ENCODE results near the gene IL3RA.

IL3RA gene

GRCh38 chrX:1386338-1387127 lies 49.9 kb downstream of the IL3RA start:
- H3K4me3 ChIP-seq (ENCODE audit: low read depth in 1 of 2, low read length in 2 of 2) = no peak overlapping the region
- no peaks in the 10 kb centered on the region for H3K9me3 ChIP-seq (ENCODE audit: control insufficient read depth in 1 of 2, low read length in 2 of 2)
- peaks cover 3 to 42% of the 10 kb centered on the region in 2 donors for H3K4me1 ChIP-seq (ENCODE audit: control insufficient read depth in 1 of 2, insufficient read depth in 2 of 2, low read length in 2 of 2)
- H3K27me3 ChIP-seq (ENCODE audit: low read depth, low read length) = no peaks in the 10 kb centered on the region
- peaks cover 37 to 70% of the 10 kb centered on the region in 2 donors for H3K36me3 ChIP-seq (ENCODE audit: control insufficient read depth in 1 of 2, insufficient read depth in 2 of 2, low read length in 2 of 2)
- H3K27ac ChIP-seq (ENCODE audit: low read length) = no peak overlapping the region

- H3K9me3 ChIP-seq (ENCODE audit: control insufficient read depth in 1 of 2, low read length in 2 of 2) = no peaks in the 10 kb centered on the region
- no peaks in the 10 kb centered on the region for H3K27me3 ChIP-seq (ENCODE audit: low read depth, low read length)
- no peak overlapping the region for H3K4me3 ChIP-seq (ENCODE audit: low read depth in 1 of 2, low read length in 2 of 2)
- H3K36me3 ChIP-seq (ENCODE audit: control insufficient read depth in 1 of 2, insufficient read depth in 2 of 2, low read length in 2 of 2) = peaks cover 37 to 70% of the 10 kb centered on the region in 2 donors
- H3K27ac ChIP-seq (ENCODE audit: low read length) = no peak overlapping the region
- peaks cover 3 to 42% of the 10 kb centered on the region in 2 donors for H3K4me1 ChIP-seq (ENCODE audit: control insufficient read depth in 1 of 2, insufficient read depth in 2 of 2, low read length in 2 of 2)
These were observed 50.7 kb downstream of the IL3RA start for GRCh38 chrX:1387141-1387776.

GRCh38 chrX:1388651-1389050 lies 52.1 kb downstream of the IL3RA start:
- no peak overlapping the region for H3K4me3 ChIP-seq (ENCODE audit: low read depth in 1 of 2, low read length in 2 of 2)
- H3K27me3 ChIP-seq (ENCODE audit: low read depth, low read length) = no peaks in the 10 kb centered on the region
- H3K27ac ChIP-seq (ENCODE audit: low read length) = no peak overlapping the region
- H3K4me1 ChIP-seq (ENCODE audit: control insufficient read depth in 1 of 2, insufficient read depth in 2 of 2, low read length in 2 of 2) = peaks cover 3 to 42% of the 10 kb centered on the region in 2 donors
- no peaks in the 10 kb centered on the region for H3K9me3 ChIP-seq (ENCODE audit: control insufficient read depth in 1 of 2, low read length in 2 of 2)
- H3K36me3 ChIP-seq (ENCODE audit: control insufficient read depth in 1 of 2, insufficient read depth in 2 of 2, low read length in 2 of 2) = peaks cover 37 to 68% of the 10 kb centered on the region in 2 donors

GRCh38 chrX:1389181-1389992 lies 52.8 kb downstream of the IL3RA start:
- H3K4me1 ChIP-seq (ENCODE audit: control insufficient read depth in 1 of 2, insufficient read depth in 2 of 2, low read length in 2 of 2) = peaks cover 3 to 45% of the 10 kb centered on the region in 2 donors

DNA sequence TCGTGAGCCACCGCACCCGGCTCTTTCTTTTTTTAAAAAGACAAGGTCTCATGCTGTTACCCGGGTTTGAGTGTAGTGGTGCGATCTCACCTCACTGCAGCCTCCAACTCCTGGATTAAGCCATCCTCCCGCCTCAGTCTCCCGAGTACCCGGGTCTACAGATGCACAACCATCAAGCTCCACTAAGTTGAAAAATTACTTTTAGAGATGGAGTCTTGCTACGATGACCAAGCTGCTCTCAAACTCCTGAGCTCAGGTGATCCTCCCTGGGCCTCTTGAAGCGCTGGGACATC lies 53.4 kb downstream of the IL3RA start:
- Histone ChIP-seq H3K27me3 (ENCODE audit: low read depth, low read length) (no peaks in the 10 kb centered on the region), H3K4me1 (ENCODE audit: control insufficient read depth in 1 of 2, insufficient read depth in 2 of 2, low read length in 2 of 2) (peaks cover 3 to 48% of the 10 kb centered on the region in 2 donors), H3K4me3 (ENCODE audit: low read depth in 1 of 2, low read length in 2 of 2) (peak overlapping the region in 1 of 2 donors; percentile 100), H3K9me3 (ENCODE audit: control insufficient read depth in 1 of 2, low read length in 2 of 2) (no peaks in the 10 kb centered on the region), H3K27ac (ENCODE audit: low read length) (no peak overlapping the region), H3K36me3 (ENCODE audit: control insufficient read depth in 1 of 2, insufficient read depth in 2 of 2, low read length in 2 of 2) (peaks cover 37 to 59% of the 10 kb centered on the region in 2 donors)

More at GRCh38 chrX:1389181-1389992, 52.8 kb downstream of the IL3RA start:
- H3K9me3 ChIP-seq (ENCODE audit: control insufficient read depth in 1 of 2, low read length in 2 of 2) = no peaks in the 10 kb centered on the region
- no peaks in the 10 kb centered on the region for H3K27me3 ChIP-seq (ENCODE audit: low read depth, low read length)
- peak overlapping the region in 1 of 2 donors; percentile 100 for H3K4me3 ChIP-seq (ENCODE audit: low read depth in 1 of 2, low read length in 2 of 2)
- H3K27ac ChIP-seq (ENCODE audit: low read length) = no peak overlapping the region
- peaks cover 37 to 63% of the 10 kb centered on the region in 2 donors for H3K36me3 ChIP-seq (ENCODE audit: control insufficient read depth in 1 of 2, insufficient read depth in 2 of 2, low read length in 2 of 2)

DNA sequence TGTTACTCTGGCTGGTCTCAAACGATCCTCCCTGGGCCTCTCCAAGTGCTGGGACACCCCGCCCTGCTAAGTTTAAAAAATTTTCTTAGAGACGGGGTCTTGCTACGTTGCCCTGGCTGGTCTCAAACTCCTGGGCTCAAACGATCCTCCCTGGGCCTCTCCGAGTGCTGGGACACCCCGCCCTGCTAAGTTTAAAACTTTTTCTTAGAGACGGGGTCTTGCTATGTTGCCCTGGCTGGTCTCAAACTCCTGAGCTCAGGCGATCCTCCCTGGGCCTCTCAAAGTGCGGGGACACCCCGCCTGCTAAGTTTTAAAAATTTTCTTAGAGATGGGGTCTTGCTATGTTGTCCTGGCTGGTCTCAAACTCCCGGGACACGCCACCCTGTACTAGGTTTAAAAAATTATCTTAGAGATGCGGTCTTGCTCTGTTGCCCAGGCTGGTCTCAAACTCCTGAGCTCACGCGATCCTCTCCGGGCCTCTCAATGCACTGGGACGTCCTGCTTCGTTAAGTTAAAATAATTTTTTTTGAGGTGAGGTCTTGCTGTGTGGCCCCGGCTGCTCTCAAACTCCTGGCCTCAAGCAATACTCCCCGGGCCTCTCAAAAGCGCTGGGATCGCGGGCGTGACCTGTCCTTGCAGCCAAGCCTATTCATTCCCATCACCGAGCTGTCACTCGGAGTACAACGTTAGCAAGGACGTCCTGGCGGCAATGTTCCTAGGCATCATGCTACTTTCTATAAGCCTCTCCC lies 54.2 kb downstream of the IL3RA start:
- Histone ChIP-seq H3K4me3 (ENCODE audit: low read depth in 1 of 2, low read length in 2 of 2) (peak overlapping the region; percentile 100), H3K36me3 (ENCODE audit: control insufficient read depth in 1 of 2, insufficient read depth in 2 of 2, low read length in 2 of 2) (peaks cover 31 to 50% of the 10 kb centered on the region in 2 donors), H3K27ac (ENCODE audit: low read length) (peak overlapping the region; percentile 85), H3K27me3 (ENCODE audit: low read depth, low read length) (no peaks in the 10 kb centered on the region), H3K4me1 (ENCODE audit: control insufficient read depth in 1 of 2, insufficient read depth in 2 of 2, low read length in 2 of 2) (peaks cover 3 to 48% of the 10 kb centered on the region in 2 donors), H3K9me3 (ENCODE audit: control insufficient read depth in 1 of 2, low read length in 2 of 2) (no peaks in the 10 kb centered on the region)

DNA sequence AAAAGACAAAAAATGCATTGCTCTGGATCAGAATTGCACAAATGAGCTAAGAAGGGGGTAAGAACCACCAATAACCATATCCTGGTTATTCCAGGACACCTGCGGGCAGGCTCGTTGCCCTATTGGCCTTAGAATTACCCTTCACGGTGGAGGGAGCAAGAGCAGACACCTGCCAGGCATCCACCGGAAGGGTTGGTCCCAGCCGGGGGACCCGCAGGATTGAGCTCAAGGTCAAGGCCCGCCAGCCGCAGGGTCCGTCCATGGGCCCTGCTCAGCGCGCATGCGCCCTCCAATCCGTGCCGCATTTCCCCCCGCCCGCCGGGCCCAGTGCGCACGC lies 54.8 kb downstream of the IL3RA start:
- Histone ChIP-seq H3K4me3 (ENCODE audit: low read depth in 1 of 2, low read length in 2 of 2) (peak overlapping the region; percentile 100), H3K36me3 (ENCODE audit: control insufficient read depth in 1 of 2, insufficient read depth in 2 of 2, low read length in 2 of 2) (peaks cover 26 to 47% of the 10 kb centered on the region in 2 donors), H3K27ac (ENCODE audit: low read length) (peak overlapping the region; percentile 85), H3K4me1 (ENCODE audit: control insufficient read depth in 1 of 2, insufficient read depth in 2 of 2, low read length in 2 of 2) (peaks cover 3 to 48% of the 10 kb centered on the region in 2 donors), H3K9me3 (ENCODE audit: control insufficient read depth in 1 of 2, low read length in 2 of 2) (no peaks in the 10 kb centered on the region), H3K27me3 (ENCODE audit: low read depth, low read length) (no peaks in the 10 kb centered on the region)

DNA sequence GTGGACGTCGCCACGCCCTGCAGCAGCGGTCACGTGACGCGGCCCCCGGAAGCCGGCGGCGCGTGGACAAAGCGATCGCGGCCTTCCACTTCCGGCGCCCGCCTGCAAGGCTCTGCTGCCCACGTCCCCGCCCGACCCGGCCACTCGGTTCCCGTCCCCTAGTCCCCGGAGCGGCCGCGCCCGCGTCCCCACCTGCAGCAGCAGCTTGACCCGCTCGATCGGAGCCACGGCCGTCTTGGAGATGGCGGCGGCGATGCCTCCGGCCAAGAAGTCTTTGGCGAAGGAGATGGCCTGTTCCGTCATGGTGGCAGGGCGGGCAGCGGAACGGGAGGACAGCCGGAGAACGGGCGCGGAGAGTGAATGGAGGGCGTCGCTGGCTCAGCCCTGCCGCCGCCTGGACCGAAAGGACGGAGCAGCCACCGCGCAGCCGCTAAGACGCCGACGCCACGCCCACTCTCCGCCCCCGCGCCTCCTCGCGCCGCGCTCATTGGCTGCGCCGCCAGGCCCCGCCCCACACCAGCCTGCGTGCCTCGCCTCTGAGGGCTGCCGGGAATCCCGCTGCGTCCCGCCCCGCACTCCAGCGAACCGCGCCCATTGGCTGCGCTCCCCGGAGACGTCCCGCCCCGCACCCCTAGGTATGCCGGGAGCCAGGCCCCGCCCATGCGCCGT lies 55.3 kb downstream of the IL3RA start, which contains the start of gene SLC25A6:
SLC25A6 (minus strand) TSS at position 407 of the 669 bp plus-strand sequence; CDS start at position 303, 104 bp downstream.
- peak within 1 kb of the TSS; percentile 85 for H3K27ac ChIP-seq (ENCODE audit: low read length)
- peaks cover 21 to 45% of the 10 kb centered on the region in 2 donors for H3K36me3 ChIP-seq (ENCODE audit: control insufficient read depth in 1 of 2, insufficient read depth in 2 of 2, low read length in 2 of 2)
- no peaks in the 10 kb centered on the region for H3K9me3 ChIP-seq (ENCODE audit: control insufficient read depth in 1 of 2, low read length in 2 of 2)
- no peaks in the 10 kb centered on the region for H3K27me3 ChIP-seq (ENCODE audit: low read depth, low read length)
- peaks cover 3 to 48% of the 10 kb centered on the region in 2 donors for H3K4me1 ChIP-seq (ENCODE audit: control insufficient read depth in 1 of 2, insufficient read depth in 2 of 2, low read length in 2 of 2)
- peak within 1 kb of the TSS; percentile 100 for H3K4me3 ChIP-seq (ENCODE audit: low read depth in 1 of 2, low read length in 2 of 2)

GRCh38 chrX:1392376-1393068 lies 55.9 kb downstream of the IL3RA start:
- Histone ChIP-seq H3K4me3 (ENCODE audit: low read depth in 1 of 2, low read length in 2 of 2) (peak overlapping the region; percentile 80 to 100), H3K9me3 (ENCODE audit: control insufficient read depth in 1 of 2, low read length in 2 of 2) (no peaks in the 10 kb centered on the region), H3K27ac (ENCODE audit: low read length) (peak overlapping the region; percentile 79), H3K27me3 (ENCODE audit: low read depth, low read length) (no peaks in the 10 kb centered on the region), H3K36me3 (ENCODE audit: control insufficient read depth in 1 of 2, insufficient read depth in 2 of 2, low read length in 2 of 2) (peaks cover 20 to 38% of the 10 kb centered on the region in 2 donors), H3K4me1 (ENCODE audit: control insufficient read depth in 1 of 2, insufficient read depth in 2 of 2, low read length in 2 of 2) (peaks cover 3 to 45% of the 10 kb centered on the region in 2 donors)
